ENCODE measurements around the gene GAMT. TPM values are rescaled to one million over a fixed set of nuclear protein-coding genes. Genes with fewer than 3 reads are reported as not detected.

Gene GAMT
- total and polyA plus RNA-seq, 3 experiments from 2014 or later, result 20.4 to 29.5 (median 29.0) TPM

GRCh38 chr19:1373042-1373533, 28.3 kb downstream of the GAMT start:
- peaks cover 0 to 45% (median 5%) of the 10 kb centered on the region in 3 donors for H3K36me3 Mint-ChIP-seq
- H3K4me3 Mint-ChIP-seq, result no peak overlapping the region
- H3K9me3 Mint-ChIP-seq, result no peaks in the 10 kb centered on the region
- H3K36me3 ChIP-seq (ENCODE audit: insufficient read depth, low read length), result no peaks in the 10 kb centered on the region
- no peak overlapping the region for H3K27ac Mint-ChIP-seq
- ChIA-PET CTCF (interaction anchor here (1.0 to 2.4 kb wide), 6 partner anchors 10 to 129 kb away, joined by 3 to 17 read pairs (median 8); partner anchors contain the start of gene CIRBP), POLR2A (no interaction called here)
- H3K4me1 Mint-ChIP-seq, result no peaks in the 10 kb centered on the region
- no peak for DNase-seq
- no peaks in the 10 kb centered on the region for H3K27me3 ChIP-seq (ENCODE audit: insufficient read depth, low read length, poor library complexity, severe bottlenecking)
- no peaks in the 10 kb centered on the region for H3K4me1 ChIP-seq (ENCODE audit: insufficient read depth, low read length)
- no peaks in the 10 kb centered on the region for H3K27me3 Mint-ChIP-seq
- H3K9me3 ChIP-seq (ENCODE audit: low read length), result no peaks in the 10 kb centered on the region
- no peak overlapping the region for H3K4me3 ChIP-seq (ENCODE audit: low read length)
- no peak overlapping the region for H3K27ac ChIP-seq (ENCODE audit: low read depth, low read length)

GRCh38 chr19:1370579-1371361, 30.6 kb downstream of the GAMT start:
- no peaks in the 10 kb centered on the region for H3K9me3 Mint-ChIP-seq
- ChIA-PET POLR2A (no interaction called here), CTCF (interaction anchor here (1.3 to 2.3 kb wide), 3 partner anchors 22 to 91 kb away, joined by 3 to 16 read pairs (median 5); no protein-coding TSS in a partner anchor)
- peaks cover 0 to 1% of the 10 kb centered on the region in 2 donors for H3K27me3 Mint-ChIP-seq
- H3K4me1 Mint-ChIP-seq, result no peaks in the 10 kb centered on the region
- H3K36me3 ChIP-seq (ENCODE audit: insufficient read depth, low read length), result no peaks in the 10 kb centered on the region
- H3K4me1 ChIP-seq (ENCODE audit: insufficient read depth, low read length), result no peaks in the 10 kb centered on the region
- H3K36me3 Mint-ChIP-seq, result peaks cover 0 to 48% (median 7%) of the 10 kb centered on the region in 3 donors
- DNase-seq, result no peak
- H3K27ac ChIP-seq (ENCODE audit: low read depth, low read length), result no peak overlapping the region
- no peak overlapping the region for H3K4me3 ChIP-seq (ENCODE audit: low read length)
- no peaks in the 10 kb centered on the region for H3K9me3 ChIP-seq (ENCODE audit: low read length)
- H3K4me3 Mint-ChIP-seq, result no peak overlapping the region
- no peak overlapping the region for H3K27ac Mint-ChIP-seq
- H3K27me3 ChIP-seq (ENCODE audit: insufficient read depth, low read length, poor library complexity, severe bottlenecking), result no peaks in the 10 kb centered on the region

- Mint-ChIP-seq H3K9me3 (no peaks in the 10 kb centered on the region), H3K27ac (no peak overlapping the region), H3K36me3 (peaks cover 0 to 50% (median 4%) of the 10 kb centered on the region in 3 donors), H3K4me3 (no peak overlapping the region), H3K4me1 (peaks cover 3 to 7% (median 4%) of the 10 kb centered on the region in 3 donors), H3K27me3 (peaks cover 0 to 2% of the 10 kb centered on the region in 2 donors)
- Histone ChIP-seq H3K9me3 (ENCODE audit: low read length) (no peaks in the 10 kb centered on the region), H3K27ac (ENCODE audit: low read depth, low read length) (no peak overlapping the region), H3K36me3 (ENCODE audit: insufficient read depth, low read length) (no peaks in the 10 kb centered on the region), H3K27me3 (ENCODE audit: insufficient read depth, low read length, poor library complexity, severe bottlenecking) (no peaks in the 10 kb centered on the region), H3K4me3 (ENCODE audit: low read length) (no peak overlapping the region), H3K4me1 (ENCODE audit: insufficient read depth, low read length) (no peaks in the 10 kb centered on the region)
- CTCF ChIA-PET, result interaction anchor here (1.3 kb wide), 1 partner anchor 86 kb away, joined by 3 read pairs; no protein-coding TSS in a partner anchor
- no peak for DNase-seq
- POLR2A ChIA-PET, result no interaction called here
Observed at GRCh38 chr19:1369214-1369805, 32.0 kb downstream of the GAMT start.

GRCh38 chr19:1366899-1367870, 34.2 kb downstream of the GAMT start:
- no peak for DNase-seq
- peaks cover 13% of the 10 kb centered on the region for H3K4me1 ChIP-seq (ENCODE audit: insufficient read depth, low read length)
- no peak overlapping the region for H3K4me3 ChIP-seq (ENCODE audit: low read length)
- H3K9me3 ChIP-seq (ENCODE audit: low read length), result no peaks in the 10 kb centered on the region
- H3K27me3 Mint-ChIP-seq, result peaks cover 0 to 2% of the 10 kb centered on the region in 2 donors
- H3K27ac Mint-ChIP-seq, result no peak overlapping the region
- no peak overlapping the region for H3K4me3 Mint-ChIP-seq
- no peaks in the 10 kb centered on the region for H3K9me3 Mint-ChIP-seq
- H3K36me3 ChIP-seq (ENCODE audit: insufficient read depth, low read length), result no peaks in the 10 kb centered on the region
- CTCF ChIA-PET, result no interaction called here
- H3K27me3 ChIP-seq (ENCODE audit: insufficient read depth, low read length, poor library complexity, severe bottlenecking), result no peaks in the 10 kb centered on the region
- H3K4me1 Mint-ChIP-seq, result peaks cover 17 to 27% (median 25%) of the 10 kb centered on the region in 3 donors
- H3K27ac ChIP-seq (ENCODE audit: low read depth, low read length), result peak overlapping the region; percentile 24
- H3K36me3 Mint-ChIP-seq, result peaks cover 0 to 50% (median 4%) of the 10 kb centered on the region in 3 donors
- POLR2A ChIA-PET, result no interaction called here

GRCh38 chr19:1366296-1366695, 35.0 kb downstream of the GAMT start:
- Histone ChIP-seq H3K27me3 (ENCODE audit: insufficient read depth, low read length, poor library complexity, severe bottlenecking) (no peaks in the 10 kb centered on the region), H3K9me3 (ENCODE audit: low read length) (no peaks in the 10 kb centered on the region), H3K36me3 (ENCODE audit: insufficient read depth, low read length) (no peaks in the 10 kb centered on the region), H3K27ac (ENCODE audit: low read depth, low read length) (no peak overlapping the region), H3K4me1 (ENCODE audit: insufficient read depth, low read length) (peaks cover 13% of the 10 kb centered on the region), H3K4me3 (ENCODE audit: low read length) (no peak overlapping the region)
- POLR2A ChIA-PET, result no interaction called here
- CTCF ChIA-PET, result no interaction called here
- no peak for DNase-seq
- peaks cover 19 to 30% (median 29%) of the 10 kb centered on the region in 3 donors for H3K4me1 Mint-ChIP-seq
- H3K27me3 Mint-ChIP-seq, result peaks cover 0 to 2% of the 10 kb centered on the region in 2 donors
- H3K27ac Mint-ChIP-seq, result no peak overlapping the region
- H3K4me3 Mint-ChIP-seq, result no peak overlapping the region
- H3K9me3 Mint-ChIP-seq, result no peaks in the 10 kb centered on the region
- H3K36me3 Mint-ChIP-seq, result peaks cover 0 to 52% (median 5%) of the 10 kb centered on the region in 3 donors

GRCh38 chr19:1365319-1366269, 35.7 kb downstream of the GAMT start:
- Histone ChIP-seq H3K36me3 (ENCODE audit: insufficient read depth, low read length) (no peaks in the 10 kb centered on the region), H3K4me3 (ENCODE audit: low read length) (no peak overlapping the region), H3K27ac (ENCODE audit: low read depth, low read length) (no peak overlapping the region), H3K4me1 (ENCODE audit: insufficient read depth, low read length) (peaks cover 13% of the 10 kb centered on the region), H3K27me3 (ENCODE audit: insufficient read depth, low read length, poor library complexity, severe bottlenecking) (no peaks in the 10 kb centered on the region), H3K9me3 (ENCODE audit: low read length) (no peaks in the 10 kb centered on the region)
- no peaks in the 10 kb centered on the region for H3K9me3 Mint-ChIP-seq
- peak overlapping the region in 2 of 8 donors; percentile 17 to 42 for H3K27ac Mint-ChIP-seq
- no peak overlapping the region for H3K4me3 Mint-ChIP-seq
- H3K36me3 Mint-ChIP-seq, result peaks cover 0 to 52% (median 5%) of the 10 kb centered on the region in 3 donors
- H3K27me3 Mint-ChIP-seq, result peaks cover 0 to 2% of the 10 kb centered on the region in 2 donors
- POLR2A ChIA-PET, result no interaction called here
- H3K4me1 Mint-ChIP-seq, result peaks cover 19 to 30% (median 29%) of the 10 kb centered on the region in 3 donors
- CTCF ChIA-PET, result no interaction called here
- no peak for DNase-seq

Data from CD8-positive, alpha-beta memory T cell (primary cell).